GM19351 (cell line): ENCODE measurements around the gene IGSF21.
"Not testable (repeated sequence)": the region's sequence is repeated elsewhere in the genome, so short reads cannot be mapped to it uniquely, and the experiment has no call there.

ENCODE experiments used
- ATAC-seq: cut with Tn5 transposase; IDR thresholded peaks from one replicate; pipeline ENCODE4 v1.9.1; 2021; ENCODE audit warnings: mild to moderate bottlenecking, moderate library complexity; ENCODE audit not compliant: unreplicated experiment

The IGSF21 gene

DNA sequence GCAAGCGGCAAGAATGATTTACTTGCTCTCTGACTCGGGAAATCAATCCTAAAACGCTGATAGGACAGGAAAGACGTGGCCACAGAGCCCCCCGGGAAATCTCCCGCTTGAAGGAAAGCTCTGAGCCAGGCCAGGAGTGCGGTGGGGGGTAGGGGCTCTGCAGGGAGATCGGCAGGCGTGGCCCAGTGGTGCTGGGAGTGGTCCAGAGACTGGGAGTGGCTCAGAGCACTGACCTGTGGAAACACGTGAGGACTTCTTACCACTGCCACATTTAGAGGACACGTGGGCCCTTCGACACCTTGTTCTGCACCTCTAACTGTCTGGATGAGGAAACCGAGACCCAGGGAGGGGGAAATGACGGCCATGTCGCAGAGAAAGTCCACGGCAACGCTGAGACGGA, 243.1 kb downstream of the IGSF21 start:
- no peak for ATAC-seq

- ATAC-seq = no peak
Observed at GRCh38 chr1:18351735-18352134, 244.1 kb downstream of the IGSF21 start.

GRCh38 chr1:18352636-18353265, 245.2 kb downstream of the IGSF21 start:
- ATAC-seq = no peak

DNA sequence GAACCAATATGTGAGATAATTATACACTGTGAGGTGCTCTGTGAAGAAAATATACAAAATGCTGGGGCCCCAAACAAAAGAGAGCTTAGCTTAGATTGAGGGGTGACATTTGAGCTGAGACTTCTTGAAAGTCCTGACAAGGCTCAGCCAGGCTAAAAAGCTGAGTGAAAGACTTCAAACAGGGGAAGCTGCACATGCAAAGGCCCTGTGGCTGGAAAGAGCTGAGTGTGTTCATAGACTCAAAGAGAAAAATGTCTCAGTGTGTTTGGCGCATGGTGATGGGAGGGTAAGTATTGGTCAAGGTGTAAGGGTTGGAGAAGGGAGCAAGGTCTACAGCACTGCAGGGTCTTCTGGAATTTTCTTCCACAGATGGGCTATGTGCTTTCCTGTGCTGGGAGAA, 245.9 kb downstream of the IGSF21 start:
- ATAC-seq = no peak

- no peak for ATAC-seq
Observed at GRCh38 chr1:18353992-18354391, 246.4 kb downstream of the IGSF21 start.

GRCh38 chr1:18354612-18355011, 247.0 kb downstream of the IGSF21 start:
- no peak for ATAC-seq

DNA sequence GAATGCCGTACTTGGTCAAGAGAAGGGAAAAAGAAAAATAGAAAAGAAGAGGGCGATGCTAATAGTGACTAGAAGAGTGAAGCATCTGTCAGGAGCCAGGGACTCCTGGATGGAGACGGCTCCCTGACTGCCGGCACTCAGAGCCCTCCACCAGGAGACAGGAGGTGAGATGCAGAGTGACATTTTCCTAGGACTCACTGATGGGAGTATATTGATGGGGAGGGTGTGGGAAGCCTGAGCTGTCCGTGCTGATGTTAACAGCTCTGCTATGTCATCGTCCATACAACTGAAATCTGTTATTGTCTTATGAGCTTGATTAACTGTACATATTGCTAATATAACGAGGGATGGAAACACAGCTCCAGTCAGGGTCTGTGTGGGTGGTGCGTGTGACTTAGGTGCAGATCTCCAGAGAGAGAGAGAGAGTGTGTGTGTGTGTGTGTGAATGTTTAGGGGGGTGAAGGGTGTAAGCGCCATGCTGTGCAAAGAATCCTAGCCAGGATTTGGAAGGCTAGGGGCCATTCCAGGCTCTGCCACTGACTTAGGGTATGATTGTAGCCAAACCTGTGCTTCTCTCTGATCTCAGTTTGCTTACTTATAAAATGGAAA, 250.1 kb downstream of the IGSF21 start:
- ATAC-seq = no peak

GRCh38 chr1:18358600-18358999, 251.0 kb downstream of the IGSF21 start:
- ATAC-seq = no peak

DNA sequence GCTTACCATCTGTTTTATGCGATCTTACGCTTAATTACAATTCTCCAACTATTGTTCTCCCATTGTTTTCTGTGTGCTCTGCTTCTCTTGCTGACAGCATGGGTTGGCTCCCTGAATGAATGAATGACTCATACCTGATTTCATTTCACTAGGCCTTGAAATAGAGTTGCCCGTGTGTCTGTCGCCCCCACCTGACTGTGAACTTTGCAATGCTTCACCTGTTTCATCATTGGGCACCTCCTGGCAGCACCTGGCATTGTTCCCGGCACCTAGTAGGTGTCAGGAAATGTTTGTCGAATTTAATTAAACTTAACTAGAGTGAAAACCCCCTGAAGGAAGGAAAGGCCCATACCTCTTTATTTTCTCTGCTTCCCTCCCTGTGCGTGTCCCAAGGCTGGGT, 252.7 kb downstream of the IGSF21 start:
- no peak for ATAC-seq

- no peak for ATAC-seq
Observed at GRCh38 chr1:18362150-18362549, 254.6 kb downstream of the IGSF21 start.

- ATAC-seq = no peak
Observed at GRCh38 chr1:18363436-18363835, 255.8 kb downstream of the IGSF21 start.

DNA sequence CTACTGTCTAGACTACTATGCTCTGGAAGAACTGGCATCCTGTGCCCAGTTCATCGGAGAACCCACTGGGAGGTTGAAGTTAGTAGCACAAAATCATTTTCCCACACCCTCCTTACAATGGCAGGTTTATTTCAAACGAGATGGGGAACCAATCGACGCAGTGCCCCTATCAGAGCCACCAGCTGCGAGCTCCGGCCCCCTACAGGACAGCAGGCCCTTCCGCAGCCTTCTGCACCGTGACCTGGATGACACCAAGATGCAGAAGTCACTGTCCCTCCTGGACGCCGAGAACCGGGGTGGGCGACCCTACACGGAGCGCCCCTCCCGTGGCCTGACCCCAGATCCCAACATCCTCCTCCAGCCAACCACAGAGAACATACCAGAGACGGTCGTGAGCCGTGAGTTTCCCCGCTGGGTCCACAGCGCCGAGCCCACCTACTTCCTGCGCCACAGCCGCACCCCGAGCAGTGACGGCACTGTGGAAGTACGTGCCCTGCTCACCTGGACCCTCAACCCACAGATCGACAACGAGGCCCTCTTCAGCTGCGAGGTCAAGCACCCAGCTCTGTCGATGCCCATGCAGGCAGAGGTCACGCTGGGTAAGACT, 257.6 kb downstream of the IGSF21 start:
- ATAC-seq = no peak

DNA sequence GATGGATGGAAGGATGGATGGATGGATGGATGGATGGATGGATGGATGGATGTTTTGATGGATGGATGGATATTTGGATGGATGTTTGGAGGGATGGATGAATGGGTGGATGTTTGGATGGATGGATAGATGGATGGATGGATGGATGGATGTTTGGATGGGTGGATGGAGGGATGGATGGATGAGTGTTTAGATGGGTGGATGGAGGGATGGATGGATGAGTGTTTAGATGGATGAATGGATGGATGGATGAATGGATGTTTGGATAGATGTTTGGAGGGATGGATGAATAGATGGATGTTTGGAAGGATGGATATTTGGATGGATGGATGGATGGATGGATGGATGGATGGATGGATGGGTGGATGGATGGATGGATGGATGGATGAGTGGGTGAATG, 264.9 kb downstream of the IGSF21 start:
- not testable (repeated sequence) for ATAC-seq

DNA sequence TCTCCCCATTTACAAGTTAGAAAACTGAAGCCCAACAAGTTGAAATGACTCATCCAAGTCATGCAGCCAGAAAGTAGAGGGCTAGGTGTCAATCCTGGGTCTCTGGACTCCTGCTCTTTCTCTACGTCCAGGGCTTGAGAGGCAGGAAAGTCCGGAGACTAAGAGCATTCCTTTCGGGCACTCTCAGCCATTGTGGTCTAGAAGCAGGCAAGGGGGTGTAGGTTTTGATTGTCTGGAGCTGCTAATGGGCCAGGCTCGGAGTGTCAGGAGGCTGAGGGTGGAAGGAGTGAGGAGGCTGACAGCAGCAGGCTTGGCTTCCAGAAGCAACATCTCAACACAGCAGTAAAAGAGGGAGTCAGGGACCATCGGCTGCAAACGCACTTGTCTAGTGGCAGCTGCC, 265.6 kb downstream of the IGSF21 start:
- no peak for ATAC-seq

DNA sequence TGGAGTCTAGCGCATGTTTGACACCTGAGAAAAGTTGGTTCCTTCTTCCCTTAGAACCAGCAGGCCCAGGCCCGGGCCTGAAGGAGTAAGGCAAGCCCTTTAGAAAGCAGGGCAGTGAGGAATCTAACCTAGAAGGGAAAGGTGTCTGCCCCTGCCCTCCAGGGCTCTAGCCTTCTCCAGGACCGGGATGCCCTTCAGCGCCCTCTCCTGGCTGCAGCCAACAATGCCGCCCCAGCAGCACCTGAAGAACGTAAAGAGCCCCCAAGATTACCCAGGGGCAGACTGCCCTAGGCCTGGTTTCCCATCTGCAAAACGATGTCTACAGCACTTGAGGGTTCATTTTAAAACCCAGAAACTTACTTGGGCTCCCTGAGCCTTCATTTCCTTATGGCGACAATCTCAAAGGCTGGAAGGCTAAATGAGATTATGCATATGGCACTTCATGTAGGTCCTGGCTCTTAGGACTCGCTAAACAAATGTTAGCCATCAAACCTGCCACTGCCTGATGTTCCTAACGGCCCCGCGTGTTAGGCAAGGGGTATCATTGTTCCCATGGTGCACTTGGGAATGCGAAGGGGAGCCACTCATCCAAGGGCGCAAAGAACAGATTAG, 266.4 kb downstream of the IGSF21 start:
- no peak for ATAC-seq

DNA sequence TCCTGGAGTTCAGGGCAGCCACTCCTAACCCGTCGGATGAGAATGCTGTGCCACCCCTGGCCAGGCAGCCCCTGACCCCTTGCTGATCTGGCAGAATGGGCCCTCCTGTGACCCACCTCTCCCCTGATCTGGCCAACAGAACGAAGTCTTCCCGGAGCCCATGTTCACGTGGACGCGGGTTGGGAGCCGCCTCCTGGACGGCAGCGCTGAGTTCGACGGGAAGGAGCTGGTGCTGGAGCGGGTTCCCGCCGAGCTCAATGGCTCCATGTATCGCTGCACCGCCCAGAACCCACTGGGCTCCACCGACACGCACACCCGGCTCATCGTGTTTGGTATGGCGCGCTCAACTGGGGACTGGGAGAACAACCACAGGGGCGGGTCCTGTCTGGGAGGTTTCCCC, 269.1 kb downstream of the IGSF21 start:
- no peak for ATAC-seq

GRCh38 chr1:18380288-18380687, 272.7 kb downstream of the IGSF21 start:
- no peak for ATAC-seq

DNA sequence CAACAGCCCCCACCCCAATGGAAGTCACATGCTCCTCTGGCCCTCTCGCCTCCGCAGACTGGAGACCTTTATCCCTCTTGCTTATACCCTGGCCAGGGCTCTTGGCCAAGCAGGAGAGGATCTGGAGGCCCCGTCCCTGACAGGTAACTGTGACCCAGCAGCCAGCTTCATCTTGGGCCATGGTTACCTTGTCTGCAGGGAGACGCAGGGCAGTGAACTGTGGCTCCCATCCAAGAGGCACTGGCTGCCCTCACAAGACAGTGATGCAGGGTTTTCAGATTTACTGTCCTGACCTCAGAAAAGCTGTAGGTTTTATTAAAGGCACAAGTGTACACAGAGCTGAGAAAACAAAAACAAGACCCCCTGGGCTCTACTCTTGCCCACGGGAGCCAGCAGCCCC, 276.5 kb downstream of the IGSF21 start:
- ATAC-seq = no peak

- ATAC-seq = no peak
Observed at GRCh38 chr1:18384471-18384870, 276.9 kb downstream of the IGSF21 start.

DNA sequence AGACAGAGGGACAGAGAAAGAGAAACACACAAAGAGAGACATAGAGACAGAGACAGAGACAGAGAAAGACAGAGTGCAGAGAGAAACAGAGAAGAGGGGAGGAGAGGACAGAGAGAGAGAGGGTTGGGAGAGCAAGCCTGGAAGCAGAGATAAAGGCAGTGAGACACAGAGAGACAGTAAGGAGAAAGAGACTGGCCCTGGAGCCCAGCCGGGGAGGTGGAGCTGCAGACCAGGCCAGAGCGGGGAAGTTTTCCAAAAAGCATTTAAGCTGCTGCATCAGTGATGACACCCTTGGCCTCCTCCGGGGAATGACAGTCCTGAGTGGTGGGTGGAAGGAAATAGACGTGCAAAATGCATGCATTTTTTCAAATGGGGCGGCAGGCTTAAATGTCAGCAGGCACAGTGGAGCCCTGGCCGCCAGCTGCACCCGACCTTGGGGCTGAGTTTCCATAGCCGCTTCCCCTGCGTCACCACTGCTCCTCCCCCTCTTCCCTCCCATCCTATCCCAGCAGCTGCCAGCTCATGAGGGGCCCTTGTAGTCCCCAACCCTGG, 277.7 kb downstream of the IGSF21 start:
- ATAC-seq = no peak

GRCh38 chr1:18386591-18386990, 279.0 kb downstream of the IGSF21 start:
- ATAC-seq = no peak

DNA sequence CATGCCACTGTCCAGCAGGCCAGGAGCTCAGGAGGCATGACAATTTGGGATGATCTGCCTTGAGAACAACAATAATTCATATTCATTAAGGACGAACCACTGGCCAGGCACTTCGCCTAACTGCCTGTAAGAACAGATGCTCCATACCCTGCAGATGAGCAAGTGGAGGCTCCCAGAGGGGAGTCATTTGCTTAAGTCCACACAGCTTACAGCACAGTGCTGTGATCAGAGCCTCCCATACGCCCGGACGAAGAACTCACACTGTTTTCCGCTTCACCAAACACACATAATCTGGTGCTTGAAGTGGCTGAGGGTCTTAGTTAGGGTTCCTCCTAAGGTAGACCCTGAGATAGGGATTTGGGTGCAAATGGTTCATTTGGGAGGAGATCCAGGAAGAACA, 279.7 kb downstream of the IGSF21 start:
- ATAC-seq = no peak
